HG02610 (cell line): ENCODE measurements around the gene IL1R2.

Experiments used
- ATAC-seq: cut with Tn5 transposase; IDR thresholded peaks from one replicate; pipeline ENCODE4 v1.9.1; 2021; ENCODE audit warnings: mild to moderate bottlenecking, moderate library complexity; ENCODE audit not compliant: unreplicated experiment

IL1R2 gene

DNA sequence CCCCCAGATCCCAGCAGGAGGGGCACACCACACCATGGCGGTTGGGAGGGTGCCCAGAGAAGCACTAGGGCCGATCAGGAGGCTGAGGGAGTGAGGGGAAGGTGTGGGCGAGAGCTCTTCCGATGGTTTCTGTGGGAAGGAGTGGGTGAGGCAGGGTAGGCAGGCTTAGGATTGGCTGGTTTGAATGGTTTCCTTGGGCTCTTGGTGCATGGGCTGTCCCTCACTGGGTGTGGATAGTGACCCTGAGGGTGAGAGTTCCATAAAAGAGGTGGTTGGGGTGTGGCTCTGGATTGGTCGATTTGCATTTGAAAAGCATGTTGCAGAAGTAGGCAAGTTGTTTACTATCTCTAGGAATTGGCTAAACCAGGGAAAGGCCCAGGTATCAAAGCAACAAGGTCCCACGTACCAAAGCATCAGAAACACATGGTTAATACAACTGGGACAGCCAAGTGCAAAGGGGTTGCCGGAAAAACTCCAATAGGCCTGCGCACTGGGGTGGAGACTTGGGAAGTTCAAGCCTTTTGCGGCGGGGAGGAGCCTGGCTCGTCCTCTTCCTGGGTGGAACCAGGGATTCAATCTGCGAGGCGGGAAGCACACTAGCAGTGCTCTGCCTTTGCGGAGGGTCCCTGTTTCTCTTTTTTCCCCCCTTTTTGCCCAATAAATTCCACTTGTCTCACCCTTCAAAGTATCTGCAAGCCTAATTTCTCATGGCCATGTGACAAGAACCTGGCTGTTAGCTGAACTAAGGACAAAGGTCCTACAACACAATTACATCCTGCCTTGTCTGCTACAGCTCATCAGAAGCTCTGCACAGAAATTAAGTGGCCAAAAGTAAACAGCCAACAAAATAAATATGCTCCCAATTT lies 43.2 kb downstream of the IL1R2 start:
- no peak for ATAC-seq

DNA sequence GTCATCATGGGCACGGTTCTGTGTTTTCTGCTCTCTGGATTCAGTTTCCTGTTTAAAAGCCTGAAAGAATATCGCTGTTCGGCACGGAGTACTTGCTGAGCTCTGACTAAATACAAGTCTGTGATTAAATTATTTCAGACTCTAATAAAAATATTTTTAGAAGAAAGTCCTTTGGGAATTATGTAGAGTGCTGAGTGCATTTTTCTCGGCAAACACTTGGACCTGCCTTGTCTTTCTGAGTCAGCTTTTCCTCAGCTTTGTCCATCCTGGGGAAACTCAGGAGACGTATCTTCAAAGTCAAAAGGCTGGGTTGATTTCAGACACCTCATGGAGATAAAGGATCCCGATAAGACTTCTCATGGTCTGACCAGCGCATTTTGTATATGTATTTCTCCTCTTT lies 45.9 kb downstream of the IL1R2 start:
- ATAC-seq, result no peak

GRCh38 chr2:102040229-102040628 lies 48.5 kb downstream of the IL1R2 start:
- ATAC-seq, result no peak

- no peak for ATAC-seq
Observed at GRCh38 chr2:102041351-102041750, 49.6 kb downstream of the IL1R2 start.

DNA sequence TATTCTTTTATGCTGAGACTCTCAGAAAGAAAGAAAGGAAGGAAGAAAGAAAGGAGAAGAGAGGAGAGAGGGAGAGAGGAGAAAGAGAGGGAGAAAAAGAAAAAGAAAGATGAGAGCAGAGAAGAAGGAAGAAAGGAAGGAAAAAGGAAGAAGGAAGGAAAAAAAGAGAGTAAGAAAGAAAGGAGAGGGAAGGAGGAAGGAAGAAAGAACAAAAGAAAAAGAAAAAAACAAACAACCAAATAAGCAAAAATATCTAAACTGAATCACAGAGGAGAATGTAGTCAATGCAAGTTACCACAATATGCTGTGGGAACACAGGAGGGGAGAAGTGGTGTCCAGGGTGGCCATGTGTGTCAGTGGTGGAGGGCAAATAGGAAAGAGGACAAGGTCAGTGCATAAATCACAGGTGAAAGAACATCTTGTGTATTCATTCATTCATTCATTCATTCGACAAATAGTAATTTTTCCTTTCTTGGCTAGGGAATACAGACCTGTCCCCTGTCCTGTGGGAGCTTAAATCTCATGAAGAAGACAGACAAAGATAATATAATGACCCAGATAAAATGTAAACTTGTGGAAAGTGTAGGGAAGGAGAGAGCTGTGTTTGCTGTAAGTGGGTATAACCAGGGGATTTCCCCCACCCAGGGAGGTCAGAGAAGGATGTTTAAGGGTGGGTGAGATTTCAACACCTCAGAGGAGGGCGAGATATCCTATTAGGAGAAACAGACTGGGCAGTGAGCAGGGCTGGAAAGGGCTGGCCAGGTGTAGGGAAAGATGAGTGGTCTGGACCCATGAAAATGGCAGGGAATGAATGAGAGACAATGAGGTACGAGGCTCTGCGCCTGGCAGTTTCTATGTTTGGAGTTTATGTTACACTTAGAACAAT lies 50.7 kb downstream of the IL1R2 start:
- no peak for ATAC-seq

- no peak for ATAC-seq
Observed at GRCh38 chr2:102043560-102043959, 51.8 kb downstream of the IL1R2 start.

GRCh38 chr2:102044235-102044896 lies 52.6 kb downstream of the IL1R2 start:
- ATAC-seq, result no peak

- ATAC-seq, result no peak
Observed at GRCh38 chr2:102044967-102045489, 53.3 kb downstream of the IL1R2 start.

DNA sequence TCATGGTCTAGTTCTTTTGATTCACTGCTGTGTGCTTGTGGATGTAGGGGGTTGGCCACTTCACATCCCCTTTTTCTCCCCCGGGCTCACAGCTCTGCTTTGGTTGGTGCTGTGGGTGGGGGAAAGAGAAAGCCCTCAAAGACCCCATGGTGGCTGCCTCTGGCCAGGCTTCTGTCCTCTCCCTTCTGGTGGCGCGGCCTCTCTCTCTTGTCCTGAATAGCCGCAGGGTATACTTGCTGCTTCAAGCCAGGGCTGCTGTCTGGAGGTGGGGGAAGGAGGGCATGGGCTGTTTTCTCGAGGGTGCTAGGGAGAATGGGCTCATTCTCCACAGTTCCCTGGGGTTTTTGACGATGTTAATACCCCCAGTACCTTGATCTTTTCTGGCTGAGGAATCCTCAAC lies 53.9 kb downstream of the IL1R2 start:
- no peak for ATAC-seq

GRCh38 chr2:102046135-102046986 lies 54.6 kb downstream of the IL1R2 start:
- no peak for ATAC-seq

GRCh38 chr2:102048465-102048864 lies 56.7 kb downstream of the IL1R2 start:
- no peak for ATAC-seq

GRCh38 chr2:102049756-102050443 lies 58.1 kb downstream of the IL1R2 start:
- no peak for ATAC-seq

GRCh38 chr2:102050854-102051391 lies 59.2 kb downstream of the IL1R2 start:
- no peak for ATAC-seq

GRCh38 chr2:102051692-102052277 lies 60.0 kb downstream of the IL1R2 start:
- no peak for ATAC-seq

- ATAC-seq, result no peak
Observed at GRCh38 chr2:102052365-102052764, 60.6 kb downstream of the IL1R2 start.

DNA sequence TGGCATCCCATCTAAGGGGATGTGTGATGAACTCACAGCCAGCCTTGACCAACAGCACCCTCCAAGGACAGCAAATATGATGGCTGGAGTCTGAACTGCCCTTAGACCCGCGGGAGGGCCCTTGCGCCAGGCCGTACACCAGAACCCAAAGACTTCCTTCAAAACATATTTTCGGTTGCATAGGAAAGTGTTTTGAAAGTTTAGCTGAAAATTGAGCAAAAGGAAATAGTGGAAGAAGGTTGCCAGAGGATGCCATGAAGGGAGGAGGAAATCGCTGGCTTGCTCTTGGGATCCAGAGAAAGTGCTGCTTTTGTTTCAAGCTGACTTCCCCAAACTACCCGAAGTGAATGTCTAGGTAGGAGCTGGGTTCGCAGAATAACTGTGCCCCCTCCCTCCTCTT lies 61.3 kb downstream of the IL1R2 start:
- ATAC-seq, result no peak

GRCh38 chr2:102055346-102055990 lies 63.7 kb downstream of the IL1R2 start:
- ATAC-seq, result no peak

DNA sequence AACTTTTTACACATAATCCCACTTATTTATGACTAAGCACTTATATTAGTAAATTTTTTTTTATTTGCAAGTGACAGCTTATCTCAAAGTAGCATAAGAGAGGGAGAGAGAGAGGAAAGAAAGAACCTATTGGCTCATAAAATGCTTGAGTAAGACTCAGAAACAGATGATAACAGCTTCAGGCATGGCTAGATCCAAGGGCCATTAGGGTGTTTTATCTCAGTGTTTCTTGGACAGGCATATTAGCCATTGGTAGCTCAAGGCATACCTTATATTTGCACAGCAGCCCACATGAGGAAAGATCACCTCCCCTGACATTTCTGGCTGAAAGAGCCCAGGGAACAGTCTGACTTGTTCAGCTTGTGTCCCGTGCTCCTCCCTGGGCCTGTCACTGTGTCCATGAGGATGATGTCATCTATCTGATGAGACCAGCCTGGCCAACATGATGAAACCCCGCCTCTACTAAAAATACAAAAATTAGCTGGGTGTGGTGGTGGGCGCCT lies 64.4 kb downstream of the IL1R2 start:
- ATAC-seq, result no peak
